HG03159 (cell line): ENCODE results near the gene MOCS3.
"Not testable (repeated sequence)": the region's sequence is repeated elsewhere in the genome, so short reads cannot be mapped to it uniquely, and the experiment has no call there.

ENCODE experiments used
- ATAC-seq: cut with Tn5 transposase; IDR thresholded peaks from one replicate; pipeline ENCODE4 v1.9.1; 2021; ENCODE audit warnings: mild to moderate bottlenecking, moderate library complexity; ENCODE audit not compliant: unreplicated experiment

Gene MOCS3

DNA sequence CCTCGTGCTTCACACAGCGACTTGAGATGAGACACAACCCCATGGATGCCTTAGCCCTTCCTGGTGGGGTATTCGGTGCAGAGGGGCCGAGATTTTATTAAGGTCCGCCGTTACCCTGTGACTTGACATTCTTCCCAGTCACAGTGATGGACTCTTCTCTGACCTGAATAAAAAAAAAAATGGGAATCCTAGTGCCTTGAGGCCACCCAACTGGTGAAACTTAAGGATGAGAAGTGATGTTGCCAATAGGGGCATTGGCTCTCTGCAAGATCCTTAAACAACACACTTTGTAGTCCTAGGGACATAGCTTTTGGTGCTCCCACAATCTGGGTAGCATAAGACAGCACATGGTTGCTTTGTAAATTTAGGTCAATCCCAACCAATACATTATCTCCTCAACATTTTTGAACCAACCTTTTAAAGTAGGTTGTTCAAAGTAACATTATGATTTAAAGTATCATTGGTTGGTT lies 26.6 kb upstream of the MOCS3 start:
- ATAC-seq: peak; percentile 1

DNA sequence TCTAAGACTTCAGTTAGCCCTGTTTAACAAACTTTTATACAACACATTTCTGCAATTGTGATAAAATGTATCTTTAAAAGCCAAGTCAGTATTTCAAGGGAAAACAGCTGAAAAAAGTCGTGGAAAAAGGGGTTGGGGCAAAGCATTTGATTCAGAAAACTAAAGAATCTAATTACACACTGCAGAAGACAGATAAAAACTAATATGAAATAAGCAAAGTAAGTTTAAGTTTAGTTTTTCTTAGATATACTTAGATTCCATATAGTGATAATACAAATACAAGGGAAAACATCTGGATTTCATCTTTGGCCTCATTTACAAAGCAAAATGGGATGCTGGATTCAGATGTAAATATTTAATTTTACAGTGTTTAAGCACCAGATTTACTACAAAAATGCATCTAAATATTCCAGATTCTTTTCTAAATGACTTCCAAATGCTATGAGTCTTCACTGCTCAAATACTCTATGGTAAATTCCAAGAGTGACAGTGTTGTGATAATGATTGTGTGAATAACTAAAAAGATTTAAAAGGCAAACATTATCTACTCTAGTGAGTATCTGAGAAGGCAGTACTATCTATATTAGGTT lies 25.8 kb upstream of the MOCS3 start:
- ATAC-seq: no peak

DNA sequence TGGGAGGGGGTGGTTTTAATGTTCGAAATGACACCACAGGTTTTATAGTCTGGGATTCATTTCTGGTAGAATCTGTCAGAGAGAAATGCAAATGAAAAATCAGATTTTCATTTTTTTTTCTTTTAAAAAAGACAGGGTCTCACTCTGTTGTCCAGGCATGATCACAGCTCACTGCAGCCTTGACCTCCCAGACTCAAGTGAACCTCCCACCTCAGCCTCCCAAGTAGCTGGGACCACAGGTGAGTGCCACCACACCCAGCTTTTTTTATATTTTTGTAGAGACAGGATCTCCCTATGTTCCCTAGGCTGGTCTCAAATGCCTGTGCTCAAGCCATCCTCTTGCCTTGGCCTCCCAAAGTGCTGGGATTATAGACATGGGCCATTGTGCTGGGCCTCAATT lies 25.0 kb upstream of the MOCS3 start:
- ATAC-seq: no peak

DNA sequence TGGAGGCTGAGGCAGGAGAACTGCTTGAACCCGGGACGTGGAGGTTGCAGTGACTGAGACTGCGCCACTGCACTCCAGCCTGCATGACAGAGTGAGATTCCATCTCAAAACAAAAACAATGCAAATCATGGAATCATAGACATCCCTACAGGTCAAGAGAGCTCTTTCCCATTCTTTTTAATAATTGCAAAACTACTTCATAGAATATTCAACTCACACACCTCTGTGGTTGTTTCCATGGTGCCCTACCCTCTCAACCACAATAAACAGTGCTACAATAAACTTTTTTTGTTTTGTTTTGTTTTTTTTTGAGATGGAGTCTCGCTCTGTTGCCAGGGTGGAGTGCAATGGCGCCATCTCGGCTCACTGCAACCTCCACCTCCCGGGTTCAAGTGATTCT lies 15.5 kb upstream of the MOCS3 start:
- ATAC-seq: no peak

DNA sequence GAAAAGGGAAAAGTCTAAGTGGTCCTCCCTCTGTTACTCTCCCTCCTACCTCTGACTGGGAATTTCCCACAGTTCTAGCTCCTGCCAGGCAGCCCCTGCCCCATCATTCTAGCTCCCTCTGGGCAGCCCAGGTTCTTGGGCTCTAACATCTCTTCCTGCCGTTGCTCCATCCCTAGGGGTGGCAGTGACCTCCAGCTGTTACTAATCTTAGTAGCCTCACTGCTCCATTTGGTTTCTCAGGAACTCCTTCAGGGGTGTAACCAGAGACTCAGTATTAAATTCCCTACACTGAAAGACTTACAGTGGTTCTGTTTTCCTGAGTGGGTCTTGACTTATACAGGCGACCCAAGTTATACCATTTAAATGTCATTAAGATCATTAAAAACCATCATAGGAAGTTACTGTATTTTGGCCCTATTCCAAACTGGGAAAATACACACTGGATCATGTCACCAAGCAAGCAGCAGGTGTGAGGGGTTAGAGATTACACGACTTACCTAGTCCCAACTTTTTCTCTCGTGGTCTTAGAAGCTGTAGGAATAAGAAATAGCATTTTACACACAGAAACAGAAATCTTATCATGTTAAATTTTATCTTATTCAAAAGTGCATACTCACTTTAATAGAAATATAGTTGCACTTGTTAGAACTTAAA lies 10.4 kb upstream of the MOCS3 start:
- ATAC-seq: no peak

DNA sequence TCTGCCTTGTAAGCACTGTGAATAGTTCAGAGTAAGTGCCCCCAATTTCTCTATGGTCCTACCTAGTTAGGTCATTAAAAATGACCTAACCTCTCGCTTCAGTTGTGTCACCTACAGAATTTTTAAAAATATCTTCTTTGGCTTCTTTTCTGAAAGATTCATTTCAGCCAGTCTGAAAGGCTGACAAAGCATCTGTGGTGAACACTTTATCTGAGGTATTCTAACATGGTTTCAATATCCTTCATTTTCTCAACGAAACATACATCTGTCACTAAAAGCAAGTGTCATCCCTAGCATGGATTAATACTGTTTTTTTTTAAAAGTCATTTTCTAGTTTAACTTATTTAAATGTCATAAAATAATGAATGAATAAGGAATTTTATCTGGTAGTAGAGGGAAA lies 5.4 kb upstream of the MOCS3 start:
- no peak for ATAC-seq

DNA sequence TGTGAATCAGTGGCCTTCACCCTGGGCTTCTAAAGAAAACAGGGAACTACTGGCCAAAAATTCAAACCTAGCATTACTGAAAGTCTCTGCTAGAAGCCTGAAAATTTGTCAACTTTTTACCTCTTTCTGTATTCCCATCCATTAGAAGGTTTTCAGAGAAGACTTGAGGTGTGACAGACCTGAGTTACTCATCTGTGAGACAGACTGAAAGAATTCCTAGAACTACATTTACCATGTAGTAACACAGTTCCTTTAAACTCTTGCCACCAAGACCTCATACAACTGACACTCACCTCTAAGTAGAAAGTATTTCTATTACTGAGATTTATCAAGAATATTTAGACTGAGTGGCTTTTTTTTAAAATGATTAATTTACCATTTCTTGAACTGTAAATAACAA lies 4.8 kb upstream of the MOCS3 start:
- no peak for ATAC-seq

DNA sequence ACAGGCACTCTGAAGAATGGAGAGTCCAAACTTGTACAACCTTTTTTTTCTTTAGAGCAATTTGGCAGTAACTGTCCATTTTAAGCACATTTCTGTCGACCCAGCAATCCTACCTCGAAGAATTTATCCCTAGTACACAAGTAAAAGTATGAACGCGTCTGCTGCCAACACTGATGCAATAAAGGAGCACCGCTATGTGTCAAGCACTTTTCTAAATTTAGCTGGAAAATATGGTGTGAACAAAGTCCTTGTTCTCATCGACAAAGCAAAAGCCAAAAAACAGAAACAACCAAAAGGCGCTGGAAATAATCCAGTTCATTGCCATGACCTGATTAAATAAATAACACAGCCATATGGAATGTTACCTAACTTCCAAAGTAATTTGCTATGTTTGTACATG lies 1.3 kb upstream of the MOCS3 start:
- ATAC-seq: no peak

DNA sequence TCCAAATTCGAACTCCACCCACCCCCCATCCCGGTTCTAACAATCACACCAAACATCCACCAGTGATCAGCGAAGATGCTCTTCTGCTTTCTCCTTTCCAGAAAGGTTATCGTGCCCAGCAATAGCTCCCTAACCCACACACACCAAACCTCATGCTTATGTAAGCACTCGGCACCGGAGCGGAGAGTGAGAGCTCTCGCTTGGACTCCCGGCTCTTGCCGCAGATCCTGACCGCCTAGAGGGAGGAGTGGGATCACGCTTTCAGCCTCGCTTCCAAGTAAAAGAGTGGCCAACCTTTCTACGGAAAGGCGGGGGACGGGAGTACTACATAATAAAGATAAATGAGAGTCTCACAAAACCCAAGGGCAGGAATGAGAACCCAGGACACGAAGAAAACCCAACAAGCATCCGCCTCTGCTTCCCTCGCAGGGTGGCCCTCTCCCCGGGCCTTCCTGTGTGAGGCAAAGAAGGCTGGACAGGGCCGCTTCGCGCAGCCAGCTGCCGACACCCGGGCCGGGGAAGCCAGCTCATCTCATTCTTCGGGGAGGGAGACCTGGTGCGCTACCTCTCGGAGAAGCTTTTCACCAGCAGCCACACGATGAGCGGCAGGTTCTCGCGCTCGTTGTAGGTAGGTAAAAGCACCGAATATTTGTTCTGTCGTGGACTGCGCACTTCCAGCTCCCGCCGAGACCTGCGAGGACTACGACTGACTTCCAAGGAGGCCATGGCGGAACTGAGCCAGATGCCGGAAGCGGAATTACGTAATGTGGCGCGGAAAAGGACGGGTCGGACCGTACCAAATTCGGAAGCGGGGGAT lies 612 bp upstream of the MOCS3 start, which contains the start of gene DPM1:
TSS of gene DPM1 (minus strand) at position 735 of the 817 bp plus-strand sequence. CDS start at position 726, 9 bp downstream.
- ATAC-seq: peak; percentile 81

DNA sequence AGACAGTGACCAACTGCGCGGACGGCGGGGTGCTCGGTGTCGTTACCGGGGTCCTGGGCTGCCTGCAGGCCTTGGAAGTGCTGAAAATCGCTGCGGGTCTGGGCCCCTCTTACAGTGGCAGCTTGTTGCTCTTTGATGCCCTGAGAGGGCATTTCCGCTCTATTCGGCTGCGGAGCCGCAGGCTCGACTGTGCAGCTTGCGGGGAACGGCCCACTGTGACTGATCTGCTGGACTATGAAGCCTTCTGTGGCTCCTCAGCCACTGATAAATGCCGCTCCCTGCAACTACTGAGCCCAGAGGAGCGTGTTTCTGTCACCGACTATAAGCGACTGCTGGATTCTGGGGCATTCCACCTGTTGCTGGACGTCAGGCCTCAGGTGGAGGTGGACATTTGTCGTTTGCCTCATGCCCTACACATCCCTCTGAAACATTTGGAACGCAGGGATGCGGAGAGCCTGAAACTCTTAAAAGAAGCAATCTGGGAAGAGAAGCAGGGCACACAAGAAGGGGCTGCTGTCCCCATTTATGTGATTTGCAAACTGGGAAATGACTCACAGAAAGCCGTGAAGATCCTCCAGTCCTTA lies 1.0 kb downstream of the MOCS3 start:
- ATAC-seq: no peak

DNA sequence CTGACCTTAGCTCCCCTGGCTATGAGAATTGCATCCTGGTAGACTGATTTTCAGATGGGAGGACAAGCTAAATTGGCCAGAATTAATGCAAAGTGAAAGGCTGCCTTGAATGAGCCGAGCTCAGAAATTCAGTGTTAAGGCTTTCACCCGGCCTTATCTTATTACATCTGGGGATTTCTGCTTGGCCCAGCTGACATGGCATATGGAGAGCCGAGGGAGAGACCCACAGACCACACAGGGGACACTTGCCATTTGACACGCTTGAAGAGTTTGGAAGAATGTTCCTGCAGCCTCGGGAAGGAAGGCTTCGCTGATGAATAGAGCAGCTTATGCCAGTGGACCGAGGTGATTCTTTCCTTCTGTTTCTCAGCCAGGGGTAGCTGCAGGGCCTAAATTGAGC lies 9.0 kb downstream of the MOCS3 start:
- ATAC-seq: no peak

DNA sequence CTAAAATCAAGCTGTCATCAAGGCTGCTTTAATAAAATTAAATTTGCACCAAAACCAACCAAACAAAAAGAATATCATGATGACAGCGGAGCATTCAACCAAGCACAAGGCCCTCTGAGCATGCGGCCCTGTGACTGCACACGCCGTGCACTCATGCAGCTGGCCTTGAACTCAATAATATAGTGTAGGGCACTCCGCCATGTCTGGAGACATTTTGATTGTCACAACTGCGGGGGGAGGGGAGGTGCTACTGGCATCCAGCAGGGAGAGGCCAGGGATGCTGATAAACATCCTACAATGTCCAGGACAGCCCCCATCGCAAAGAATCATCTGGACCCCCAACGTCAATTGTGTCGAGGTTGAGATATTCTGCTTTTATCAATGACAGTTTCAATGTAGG lies 9.7 kb downstream of the MOCS3 start:
- ATAC-seq: no peak

DNA sequence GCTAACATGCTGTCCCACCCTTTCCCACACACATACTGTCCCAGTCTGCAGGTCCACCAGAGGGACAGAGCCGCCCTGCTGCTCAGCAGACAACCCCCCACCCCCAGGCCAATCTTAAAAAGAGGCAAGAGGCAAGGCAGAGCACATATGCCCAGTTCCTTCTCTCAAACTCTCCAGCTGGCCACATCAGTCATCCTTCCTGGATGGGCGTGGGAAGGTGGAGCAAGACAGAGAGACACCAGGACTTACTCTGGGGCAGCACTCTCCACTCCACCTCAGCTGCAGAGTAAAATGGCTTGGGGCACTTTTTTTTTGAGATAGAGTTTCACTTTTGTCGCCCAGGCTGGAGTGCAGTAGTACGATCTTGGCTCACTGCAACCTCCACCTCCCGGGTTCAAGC lies 10.8 kb downstream of the MOCS3 start:
- no peak for ATAC-seq

DNA sequence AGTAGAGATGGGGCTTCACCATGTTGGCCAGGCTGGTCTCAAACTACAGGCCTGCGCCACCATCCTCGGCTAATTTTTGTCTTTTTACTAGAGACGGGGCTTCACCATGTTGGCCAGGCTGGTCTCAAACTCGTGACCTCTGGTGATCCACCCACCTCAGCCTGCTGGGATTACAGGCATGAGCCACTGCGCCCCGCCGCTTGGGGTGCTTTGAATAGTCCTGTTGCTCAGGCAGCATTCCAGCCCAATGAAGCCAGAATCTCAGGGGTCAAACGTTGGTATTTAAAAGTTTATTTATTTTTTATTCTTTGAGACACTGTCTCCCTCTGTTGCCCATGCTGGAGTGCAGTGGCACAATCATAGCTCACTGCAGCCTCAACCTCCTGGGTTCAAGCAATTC lies 11.3 kb downstream of the MOCS3 start:
- no peak for ATAC-seq

DNA sequence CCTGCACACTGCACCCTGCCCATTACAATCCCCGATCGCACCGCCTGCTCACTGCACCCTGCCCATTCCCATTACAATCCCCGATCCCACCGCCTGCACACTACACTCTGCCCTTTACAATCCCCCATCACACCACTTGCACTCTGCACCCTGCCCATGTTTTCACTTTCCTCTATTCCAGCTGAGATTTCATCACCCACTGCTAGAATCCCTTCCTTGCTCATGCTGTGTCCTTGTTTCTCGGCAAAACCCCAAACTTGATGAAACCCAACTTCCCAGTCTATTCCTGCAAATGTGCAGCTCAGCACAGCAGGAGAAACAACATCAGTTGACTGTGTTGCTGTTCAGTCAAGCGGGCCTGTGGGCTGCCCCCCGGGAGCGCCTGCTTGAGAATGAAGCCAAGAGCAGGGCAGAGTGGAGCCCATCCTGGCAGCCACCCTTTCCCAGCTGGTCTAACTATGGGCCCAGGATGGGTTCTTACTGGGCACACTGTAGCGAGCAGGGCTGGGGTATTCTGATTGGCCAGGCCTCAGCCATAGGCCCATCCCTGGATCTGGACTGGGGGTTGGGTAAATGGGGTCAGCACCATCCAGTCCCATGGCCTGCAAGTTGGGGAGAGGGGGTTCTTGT lies 17.2 kb downstream of the MOCS3 start:
- ATAC-seq: no peak

DNA sequence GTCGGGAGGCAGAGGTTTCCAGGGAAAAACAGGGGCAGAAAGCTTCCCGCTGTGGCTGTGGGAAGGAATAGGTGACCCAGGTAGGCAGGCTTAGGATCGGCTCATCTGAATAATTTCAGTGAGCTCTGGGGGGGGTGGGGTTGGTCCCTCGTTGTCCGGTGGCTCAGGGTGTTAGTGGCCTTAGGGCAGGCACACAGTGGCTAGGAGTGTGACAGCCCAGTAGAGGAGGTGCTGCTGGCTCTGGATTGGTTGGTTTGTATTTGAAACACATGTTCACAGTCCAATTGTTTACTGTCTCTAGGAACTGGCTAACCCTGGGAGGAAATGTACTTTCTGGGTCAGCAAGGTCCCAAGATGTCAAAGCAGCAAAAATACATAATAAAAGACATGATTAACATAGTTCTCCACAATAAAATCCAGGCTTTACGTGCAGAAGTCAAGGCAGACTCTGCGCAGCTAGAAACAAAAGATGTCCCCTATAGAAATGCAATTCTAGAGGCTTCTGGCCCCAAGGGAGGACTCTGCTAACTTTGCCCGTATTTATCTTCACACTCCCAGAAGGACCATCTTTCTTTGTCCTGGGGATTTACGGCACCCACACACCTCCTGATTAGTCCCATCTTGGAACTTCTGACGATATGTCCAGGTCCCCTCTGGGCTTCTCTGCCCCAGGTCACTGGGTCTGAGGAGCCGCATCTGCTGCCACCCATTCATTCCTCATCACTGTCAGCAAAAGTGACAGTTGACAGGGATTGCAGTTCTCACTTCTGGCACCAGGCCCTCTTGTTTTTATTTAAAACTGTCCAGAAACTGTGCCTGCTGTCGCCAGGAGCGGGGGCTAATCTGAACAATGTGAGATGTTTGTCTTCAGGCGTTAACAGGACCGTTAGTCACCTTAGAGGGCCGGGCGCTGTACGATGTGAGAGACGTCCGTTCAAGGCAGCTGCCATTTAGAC lies 18.7 kb downstream of the MOCS3 start:
- ATAC-seq: no peak

DNA sequence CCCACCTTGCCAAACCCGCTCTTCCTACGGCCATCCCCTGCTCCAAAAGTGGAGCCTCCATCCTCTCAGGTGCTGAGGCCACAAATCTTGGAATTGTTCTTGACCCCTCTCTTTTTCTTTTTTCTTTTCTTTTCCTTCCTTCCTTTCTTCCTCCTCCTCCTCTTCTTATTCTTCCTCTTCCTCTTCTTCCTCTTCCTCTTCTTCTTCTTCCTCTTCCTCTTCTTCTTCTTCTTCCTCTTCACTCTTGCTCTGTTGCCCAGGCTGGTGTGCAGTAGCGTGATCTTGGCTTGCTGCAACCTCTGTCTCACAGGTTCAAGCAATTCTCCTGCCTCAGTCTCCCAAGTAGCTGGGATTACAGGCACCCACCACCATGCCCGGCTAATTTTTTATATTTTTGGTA lies 19.9 kb downstream of the MOCS3 start:
- ATAC-seq: not testable (repeated sequence)

DNA sequence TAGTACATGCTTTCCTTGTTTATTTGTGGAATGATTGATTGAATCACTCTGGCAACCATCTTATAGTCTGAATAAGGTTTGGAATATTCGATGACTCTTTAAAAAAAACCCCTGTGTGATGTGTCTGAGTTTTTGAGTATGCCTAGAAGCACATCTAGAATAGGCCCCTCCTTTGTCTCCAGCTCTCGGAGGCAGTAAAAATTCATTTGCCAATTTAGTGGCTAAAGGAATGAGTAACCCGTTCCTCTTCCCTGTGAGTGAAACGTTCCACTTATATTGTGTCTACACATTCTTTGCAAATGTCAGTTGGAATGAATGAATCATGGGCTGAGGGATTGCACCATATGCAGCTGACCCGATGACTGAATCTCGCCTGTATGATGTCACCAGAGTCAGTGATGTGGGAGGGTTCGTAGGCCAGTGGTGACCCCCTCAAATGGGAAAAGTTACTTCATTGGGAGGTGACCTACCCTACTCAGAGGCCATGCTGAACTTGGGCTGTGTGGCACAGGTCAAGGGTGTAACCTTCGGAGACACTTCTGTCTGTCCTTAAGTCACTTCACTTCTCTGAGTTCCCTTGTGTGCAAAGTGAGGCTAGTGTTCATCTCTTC lies 21.6 kb downstream of the MOCS3 start:
- ATAC-seq: no peak

DNA sequence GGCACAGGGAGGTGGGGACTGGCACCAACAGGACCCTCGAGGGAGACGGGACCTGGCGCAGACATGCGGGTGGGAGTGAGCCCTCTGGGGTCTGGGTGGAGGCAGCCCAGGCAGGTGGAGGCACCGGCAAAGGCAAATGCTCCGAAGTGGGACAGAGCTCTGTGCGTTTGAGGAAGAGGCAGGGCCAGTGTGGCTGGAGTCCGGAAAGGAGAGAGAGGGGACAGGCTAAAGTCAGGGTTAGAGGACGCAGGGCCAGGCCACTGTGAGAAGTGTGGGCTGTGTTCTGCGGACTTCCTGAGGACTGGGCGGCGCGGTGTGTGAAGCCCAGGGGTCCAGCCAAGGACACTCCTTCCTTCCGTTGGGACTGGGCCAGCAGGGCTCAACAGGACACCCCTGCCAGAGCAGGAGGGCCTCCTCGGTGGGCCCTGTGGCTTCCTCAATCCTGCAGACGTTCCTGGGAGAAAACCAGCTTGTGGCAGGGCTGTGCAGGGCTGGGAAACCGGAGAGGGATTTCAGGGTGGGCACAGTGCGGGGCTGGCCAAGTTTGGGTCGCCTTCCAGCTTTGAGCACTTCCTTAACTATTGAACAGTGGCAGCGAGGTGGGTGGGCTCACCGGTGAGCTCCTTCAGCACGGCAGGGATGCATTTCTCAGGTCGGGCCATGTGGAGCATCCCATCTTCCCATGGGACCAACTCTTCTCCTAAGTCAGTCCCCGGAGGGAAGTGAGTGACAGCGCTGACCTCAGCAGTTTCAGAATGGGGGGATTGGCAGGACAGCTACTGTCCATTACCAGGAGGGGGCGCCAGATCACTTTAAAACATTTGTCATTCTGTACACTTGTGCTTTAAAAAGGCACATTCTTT lies 22.5 kb downstream of the MOCS3 start:
- no peak for ATAC-seq
